Prostate gland (tissue), 2 donors: Measurements from ENCODE around the gene LRP8. TPM values are rescaled to one million over a fixed set of nuclear protein-coding genes. Genes with fewer than 3 reads are reported as not detected.

Experiments used
- DNase-seq: peaks from one replicate; pipeline ENCODE4 v3.0.0-alpha.2; 2019; ENCODE audit warnings: low spot score
- H3K27ac ChIP-seq, 2 donors: fragments of 200-600 bp; sonication (generic); 2 replicates each; pipeline ENCODE4 v1.5.1; 2017 to 2019
- H3K27me3 ChIP-seq: fragments of 200-600 bp; sonication (generic); replicated peaks from 2 replicates; pipeline ENCODE4 v1.5.1; 2019; ENCODE audit not compliant: insufficient read depth
- H3K36me3 ChIP-seq, 2 donors: fragments of 200-600 bp; sonication (generic); 1 replicate in 1 of 2; 2 replicates in 1 of 2; pipeline versions ENCODE4 v1.5.1 to v1.8.1; 2017 to 2019
- H3K4me1 ChIP-seq: fragments of 200-600 bp; sonication (generic); replicated peaks from 2 replicates; pipeline ENCODE4 v1.5.1; 2019
- H3K4me3 ChIP-seq, 2 donors: fragments of 200-600 bp; sonication (generic); 2 replicates each; pipeline ENCODE4 v1.5.1; 2017 to 2019
- H3K9me3 ChIP-seq: fragments of 200-600 bp; sonication (generic); 2 replicates; pipeline ENCODE4 v1.5.1; 2017
- POLR2A ChIP-seq: fragments of 450-650 bp; IDR thresholded peaks from one replicate; pipeline ENCODE4 v1.6.1; 2016; ENCODE audit warnings: antibody characterized with exemption, mild to moderate bottlenecking
- POLR2AphosphoS5 ChIP-seq: sonication (generic); formaldehyde crosslinking; IDR thresholded peaks from one replicate; pipeline ENCODE4 v1.6.1; 2017; ENCODE audit warnings: antibody characterized with exemption
- WGBS: methylation state at CpG from one replicate; pipeline ENCODE4 v1.1.5; 2018; 5-methylcytosine and 5-hydroxymethylcytosine counted together
- intact Hi-C: fragments of 100-400 bp; cut with DNase I; formaldehyde crosslinking; loops from one replicate; pipeline ENCODE4 v1.14.2; 2022
- total RNA-seq, 2 donors: library from RNA; depleted of rRNA; stranded (reverse); fragments of >200 nt; gene quantifications; one replicate each; pipeline ENCODE4 v1.1.0, GENCODE V29; 2016
- TF ChIP-seq, protein P1 (sequence below), 4 experiments: fragments of 200-600 bp in 2 of 4; fragments of 450-650 bp in 2 of 4; sonication (generic) in 2 of 4; IDR thresholded peaks; 1 replicate in 3 of 4; 2 replicates in 1 of 4; pipeline ENCODE4 v1.5.1; 2016 to 2019; ENCODE audit warnings: antibody characterized with exemption in 4 of 4, mild to moderate bottlenecking in 2 of 4, moderate library complexity in 2 of 4

The LRP8 gene
- total RNA-seq, 2 donors from 2014 or later = 6.7 to 130 TPM

DNA sequence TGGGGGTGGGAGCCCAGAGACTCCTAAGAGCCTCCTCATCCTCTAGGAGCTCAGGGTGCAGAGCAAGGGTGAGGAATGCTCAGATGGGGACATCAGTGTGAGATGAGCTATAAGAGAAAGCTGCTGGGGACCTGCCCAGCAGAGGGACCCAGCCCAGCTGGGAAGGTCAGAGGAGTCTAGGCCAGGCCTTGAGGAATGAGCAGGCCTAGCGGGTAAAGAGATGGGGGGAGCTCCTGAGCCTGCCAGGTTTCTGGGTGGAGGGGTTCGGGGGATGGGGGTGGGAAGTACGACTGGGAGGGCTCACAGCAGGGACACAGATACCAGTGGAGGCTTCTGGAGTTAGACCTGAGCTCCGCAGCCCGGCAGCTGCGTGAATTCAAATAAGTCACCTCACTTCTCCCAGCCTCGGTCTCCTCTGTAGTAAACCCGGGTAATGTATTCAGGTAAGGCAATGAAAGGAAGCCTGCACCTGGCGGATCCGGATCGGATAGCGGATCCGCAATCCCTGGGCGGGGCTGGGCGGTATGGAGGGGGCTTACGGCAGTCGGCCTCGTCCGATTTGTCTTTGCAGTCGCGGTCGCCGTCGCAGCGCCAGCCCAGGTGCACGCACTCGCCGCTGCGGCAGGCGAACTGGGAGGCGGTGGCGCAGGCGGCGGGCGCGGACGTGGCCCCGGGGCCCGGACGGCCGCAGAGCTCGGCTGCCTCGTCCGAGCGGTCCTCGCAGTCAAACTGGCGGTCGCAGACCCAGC, 51.5 kb downstream of the LRP8 start:
- no peak overlapping the region for H3K4me3 ChIP-seq
- H3K9me3 ChIP-seq = no peaks in the 10 kb centered on the region
- H3K36me3 ChIP-seq = no peaks in the 10 kb centered on the region
- no peaks in the 10 kb centered on the region for H3K27me3 ChIP-seq
- TF ChIP-seq, protein P1, sequence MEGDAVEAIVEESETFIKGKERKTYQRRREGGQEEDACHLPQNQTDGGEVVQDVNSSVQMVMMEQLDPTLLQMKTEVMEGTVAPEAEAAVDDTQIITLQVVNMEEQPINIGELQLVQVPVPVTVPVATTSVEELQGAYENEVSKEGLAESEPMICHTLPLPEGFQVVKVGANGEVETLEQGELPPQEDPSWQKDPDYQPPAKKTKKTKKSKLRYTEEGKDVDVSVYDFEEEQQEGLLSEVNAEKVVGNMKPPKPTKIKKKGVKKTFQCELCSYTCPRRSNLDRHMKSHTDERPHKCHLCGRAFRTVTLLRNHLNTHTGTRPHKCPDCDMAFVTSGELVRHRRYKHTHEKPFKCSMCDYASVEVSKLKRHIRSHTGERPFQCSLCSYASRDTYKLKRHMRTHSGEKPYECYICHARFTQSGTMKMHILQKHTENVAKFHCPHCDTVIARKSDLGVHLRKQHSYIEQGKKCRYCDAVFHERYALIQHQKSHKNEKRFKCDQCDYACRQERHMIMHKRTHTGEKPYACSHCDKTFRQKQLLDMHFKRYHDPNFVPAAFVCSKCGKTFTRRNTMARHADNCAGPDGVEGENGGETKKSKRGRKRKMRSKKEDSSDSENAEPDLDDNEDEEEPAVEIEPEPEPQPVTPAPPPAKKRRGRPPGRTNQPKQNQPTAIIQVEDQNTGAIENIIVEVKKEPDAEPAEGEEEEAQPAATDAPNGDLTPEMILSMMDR (IDR thresholded peaks at IDR 0.05) = no peak
- no peak for TF ChIP-seq POLR2AphosphoS5
- TF ChIP-seq POLR2A = no peak
- DNase-seq = no peak
- WGBS = 80% methylated on average over 47 of the region's 48 CpGs
- H3K27ac ChIP-seq = no peak overlapping the region
- intact Hi-C loops = no loop called here
- H3K4me1 ChIP-seq = no peaks in the 10 kb centered on the region

DNA sequence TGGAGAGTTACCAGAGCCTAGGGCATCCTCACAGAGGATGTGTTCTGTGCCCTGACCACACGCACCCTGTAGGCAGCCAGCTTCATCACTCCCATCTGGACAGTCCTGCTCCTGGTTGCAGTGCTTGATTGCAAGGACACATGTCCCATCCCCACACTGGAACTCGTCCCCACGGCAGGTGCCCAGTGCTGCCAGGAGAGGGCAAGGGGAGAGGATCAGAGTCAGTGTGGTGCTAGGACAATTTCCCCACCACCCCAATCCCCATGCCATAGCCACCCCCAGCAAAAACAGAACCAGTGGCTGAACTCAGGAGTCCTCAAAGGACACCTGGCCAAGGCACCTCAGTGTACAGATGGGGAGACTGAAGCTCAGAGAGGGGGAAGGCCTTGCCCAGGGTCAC, 52.3 kb downstream of the LRP8 start:
- no peaks in the 10 kb centered on the region for H3K4me1 ChIP-seq
- 93% methylated on average over 3 of the region's 3 CpGs for WGBS
- H3K9me3 ChIP-seq = no peaks in the 10 kb centered on the region
- TF ChIP-seq POLR2A (no peak), POLR2AphosphoS5 (no peak)
- TF ChIP-seq, protein P1 (IDR thresholded peaks at IDR 0.05) = no peak
- no peak overlapping the region for H3K27ac ChIP-seq
- DNase-seq = no peak
- no peak overlapping the region for H3K4me3 ChIP-seq
- H3K27me3 ChIP-seq = no peaks in the 10 kb centered on the region
- H3K36me3 ChIP-seq = no peaks in the 10 kb centered on the region
- intact Hi-C loops = no loop called here

DNA sequence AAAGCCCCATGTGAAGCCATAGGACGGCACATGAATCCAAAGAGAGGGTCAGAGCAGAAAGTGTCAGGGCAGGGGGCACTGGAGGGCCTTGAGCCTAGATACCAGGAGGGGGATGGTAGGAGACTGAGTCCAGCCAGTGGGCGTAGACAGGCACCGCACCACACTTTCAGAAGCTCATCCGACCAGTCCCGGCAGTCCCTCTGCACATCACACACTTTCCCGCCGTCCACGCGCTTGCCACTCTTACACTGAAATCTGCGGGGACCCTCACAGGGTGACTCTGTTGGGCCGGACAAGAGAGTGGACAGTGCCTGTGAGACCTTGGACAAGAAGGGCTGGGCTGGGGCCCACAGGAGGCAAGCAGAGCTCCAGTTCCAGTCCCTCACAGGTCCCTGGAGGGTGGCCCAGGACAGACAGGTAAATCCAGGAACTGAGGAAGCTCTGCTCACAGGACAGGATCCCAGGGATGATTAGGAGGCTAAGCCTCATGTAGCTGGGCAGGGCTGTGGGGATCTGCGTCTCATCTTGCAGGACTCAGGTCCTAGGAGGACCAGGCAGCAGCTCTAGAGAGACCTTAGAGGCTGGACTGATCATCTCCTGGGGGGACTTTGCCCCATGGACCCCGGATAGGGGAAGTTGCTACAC, 53.2 kb downstream of the LRP8 start:
- Histone ChIP-seq H3K36me3 (no peaks in the 10 kb centered on the region), H3K27ac (no peak overlapping the region), H3K9me3 (no peaks in the 10 kb centered on the region), H3K4me3 (no peak overlapping the region), H3K4me1 (no peaks in the 10 kb centered on the region), H3K27me3 (no peaks in the 10 kb centered on the region)
- 93% methylated on average over 13 of the region's 13 CpGs for WGBS
- intact Hi-C loops = no loop called here
- no peak for DNase-seq
- TF ChIP-seq, protein P1 (IDR thresholded peaks at IDR 0.05) = no peak
- no peak for TF ChIP-seq POLR2AphosphoS5
- TF ChIP-seq POLR2A = no peak

DNA sequence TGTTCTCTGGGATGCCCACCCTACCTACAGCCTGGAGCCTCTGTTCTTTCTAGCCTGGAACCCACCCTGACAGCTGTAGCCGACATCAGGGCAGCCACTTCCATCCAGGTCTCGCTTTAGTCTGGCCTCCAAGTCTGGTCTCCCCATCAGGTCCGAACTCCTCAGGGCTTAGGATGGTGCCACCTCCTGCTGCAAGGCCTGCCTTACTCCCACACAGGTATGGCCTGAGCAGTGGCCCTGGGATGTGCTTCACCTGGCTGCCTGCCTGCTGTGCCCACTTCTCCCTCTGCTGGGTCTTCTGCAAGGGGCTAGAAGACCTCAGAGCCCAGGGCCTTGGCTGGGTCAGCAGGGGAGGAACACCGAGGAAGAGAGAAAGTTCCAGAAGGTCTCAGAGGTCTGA, 53.8 kb downstream of the LRP8 start:
- Histone ChIP-seq H3K27ac (no peak overlapping the region), H3K36me3 (no peaks in the 10 kb centered on the region), H3K4me1 (no peaks in the 10 kb centered on the region), H3K27me3 (no peaks in the 10 kb centered on the region), H3K9me3 (no peaks in the 10 kb centered on the region), H3K4me3 (no peak overlapping the region)
- intact Hi-C loops = no loop called here
- TF ChIP-seq POLR2A (no peak), POLR2AphosphoS5 (no peak)
- TF ChIP-seq, protein P1 (IDR thresholded peaks at IDR 0.05) = no peak
- WGBS = 93% methylated on average over 4 of the region's 4 CpGs
- DNase-seq = no peak

DNA sequence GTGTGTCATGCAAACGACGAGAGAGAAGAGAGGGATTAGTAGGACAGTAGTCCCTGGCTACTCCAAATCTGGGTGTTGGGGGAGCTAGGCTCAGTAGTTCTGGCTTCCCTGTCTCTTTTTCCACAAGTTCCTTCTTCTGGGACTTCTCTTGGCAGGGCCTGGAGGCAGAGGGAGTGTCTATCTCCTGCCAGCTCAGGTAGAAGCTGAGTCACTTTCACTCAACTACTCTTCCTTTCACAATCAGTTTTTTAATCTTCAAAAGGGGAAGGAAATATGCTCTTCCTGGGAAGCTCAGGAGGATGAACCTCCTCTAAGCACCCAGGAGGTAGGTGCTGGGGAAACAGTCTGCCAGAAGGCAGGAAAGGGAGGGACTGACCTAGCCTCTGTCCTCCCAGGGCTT, 54.3 kb downstream of the LRP8 start:
- intact Hi-C loops = no loop called here
- Histone ChIP-seq H3K27ac (no peak overlapping the region), H3K36me3 (no peaks in the 10 kb centered on the region), H3K9me3 (no peaks in the 10 kb centered on the region), H3K27me3 (no peaks in the 10 kb centered on the region), H3K4me1 (no peaks in the 10 kb centered on the region), H3K4me3 (no peak overlapping the region)
- TF ChIP-seq, protein P1 (IDR thresholded peaks at IDR 0.05) = no peak
- TF ChIP-seq POLR2AphosphoS5 (no peak), POLR2A (no peak)
- WGBS = 83% methylated on average over 2 of the region's 2 CpGs
- no peak for DNase-seq
